ENCODE results near the gene DKK3. TPM values are rescaled to one million over a fixed set of nuclear protein-coding genes. Genes with fewer than 3 reads are reported as not detected.

DKK3 gene
- total RNA-seq, 1 donor from 2014 or later, result 204 TPM

DNA sequence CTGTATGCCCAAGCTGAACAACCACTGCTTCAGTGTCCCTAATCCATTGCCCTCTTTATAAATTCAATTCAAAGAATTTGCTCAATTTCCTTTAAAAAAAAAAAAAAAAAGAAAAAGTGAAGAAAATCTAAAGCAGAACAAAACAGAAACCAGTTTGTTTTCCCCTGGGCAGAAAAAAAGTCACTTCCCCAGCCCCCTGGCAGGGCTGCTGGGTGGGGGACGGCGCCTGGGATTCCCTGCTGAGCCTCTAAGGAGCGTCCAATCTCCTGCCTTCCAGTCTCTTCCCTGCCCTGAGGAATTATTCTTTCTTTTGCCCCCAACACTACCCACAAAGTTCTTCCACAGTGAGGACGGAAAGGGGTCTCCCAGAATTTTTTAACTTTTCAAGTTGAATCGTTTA, 23.9 kb downstream of the DKK3 start:
- DNase-seq (ENCODE audit: low read depth), result no peak
- Histone ChIP-seq H3K36me3 (ENCODE audit: control insufficient read depth, insufficient read depth, low read length) (no peaks in the 10 kb centered on the region), H3K27me3 (ENCODE audit: control insufficient read depth, insufficient read depth, low read length) (no peaks in the 10 kb centered on the region), H3K4me3 (ENCODE audit: low read depth, low read length) (no peak overlapping the region)
- TF ChIP-seq, protein P1, sequence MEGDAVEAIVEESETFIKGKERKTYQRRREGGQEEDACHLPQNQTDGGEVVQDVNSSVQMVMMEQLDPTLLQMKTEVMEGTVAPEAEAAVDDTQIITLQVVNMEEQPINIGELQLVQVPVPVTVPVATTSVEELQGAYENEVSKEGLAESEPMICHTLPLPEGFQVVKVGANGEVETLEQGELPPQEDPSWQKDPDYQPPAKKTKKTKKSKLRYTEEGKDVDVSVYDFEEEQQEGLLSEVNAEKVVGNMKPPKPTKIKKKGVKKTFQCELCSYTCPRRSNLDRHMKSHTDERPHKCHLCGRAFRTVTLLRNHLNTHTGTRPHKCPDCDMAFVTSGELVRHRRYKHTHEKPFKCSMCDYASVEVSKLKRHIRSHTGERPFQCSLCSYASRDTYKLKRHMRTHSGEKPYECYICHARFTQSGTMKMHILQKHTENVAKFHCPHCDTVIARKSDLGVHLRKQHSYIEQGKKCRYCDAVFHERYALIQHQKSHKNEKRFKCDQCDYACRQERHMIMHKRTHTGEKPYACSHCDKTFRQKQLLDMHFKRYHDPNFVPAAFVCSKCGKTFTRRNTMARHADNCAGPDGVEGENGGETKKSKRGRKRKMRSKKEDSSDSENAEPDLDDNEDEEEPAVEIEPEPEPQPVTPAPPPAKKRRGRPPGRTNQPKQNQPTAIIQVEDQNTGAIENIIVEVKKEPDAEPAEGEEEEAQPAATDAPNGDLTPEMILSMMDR (IDR thresholded peaks at IDR 0.05; ENCODE audit: insufficient read depth, low read length, poor library complexity, severe bottlenecking), result no peak

DNA sequence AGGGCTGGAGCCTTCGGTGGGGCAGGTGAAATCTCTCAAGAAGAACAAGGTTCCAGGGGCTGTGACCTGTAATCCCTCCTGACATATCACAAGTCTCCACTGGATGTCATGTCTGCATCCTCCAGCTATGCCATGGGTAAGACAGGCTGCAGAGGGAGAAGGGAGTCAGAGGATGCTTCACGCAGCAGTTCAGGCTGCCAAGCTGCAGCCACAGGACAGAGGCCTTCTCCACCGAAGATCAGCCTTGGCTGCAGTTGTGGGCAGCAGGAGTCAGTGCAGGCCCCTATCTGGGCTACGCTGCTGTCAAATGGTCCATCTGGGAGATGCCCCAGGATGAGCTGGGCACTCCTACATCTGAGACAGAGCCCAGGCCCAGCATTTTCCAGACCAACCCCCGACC, 25.0 kb downstream of the DKK3 start:
- DNase-seq (ENCODE audit: low read depth), result no peak
- Histone ChIP-seq H3K36me3 (ENCODE audit: control insufficient read depth, insufficient read depth, low read length) (no peaks in the 10 kb centered on the region), H3K4me3 (ENCODE audit: low read depth, low read length) (no peak overlapping the region), H3K27me3 (ENCODE audit: control insufficient read depth, insufficient read depth, low read length) (no peaks in the 10 kb centered on the region)
- TF ChIP-seq, protein P1 (IDR thresholded peaks at IDR 0.05; ENCODE audit: insufficient read depth, low read length, poor library complexity, severe bottlenecking), result no peak

DNA sequence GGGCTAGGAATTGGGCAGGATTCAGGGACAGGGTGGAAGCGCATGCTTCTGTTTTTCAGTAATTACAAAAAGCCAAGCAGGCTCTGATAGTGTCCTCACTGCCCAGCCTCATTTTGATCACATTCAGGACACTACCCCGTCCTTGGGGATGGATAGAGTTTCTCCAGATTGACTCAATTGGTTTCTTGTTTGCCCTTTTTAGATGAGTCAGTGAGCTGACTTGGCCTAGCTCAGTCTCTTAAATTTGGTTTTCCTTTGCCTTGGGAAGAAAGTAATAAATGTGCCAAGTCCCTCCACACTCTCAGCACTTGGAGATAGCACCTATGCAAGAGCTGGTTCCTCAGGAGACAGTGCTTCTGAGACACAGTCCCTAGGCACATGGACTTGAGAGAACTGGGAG, 25.5 kb downstream of the DKK3 start:
- DNase-seq (ENCODE audit: low read depth), result no peak
- H3K4me3 ChIP-seq (ENCODE audit: low read depth, low read length), result no peak overlapping the region
- no peaks in the 10 kb centered on the region for H3K27me3 ChIP-seq (ENCODE audit: control insufficient read depth, insufficient read depth, low read length)
- TF ChIP-seq, protein P1 (IDR thresholded peaks at IDR 0.05; ENCODE audit: insufficient read depth, low read length, poor library complexity, severe bottlenecking), result no peak
- H3K36me3 ChIP-seq (ENCODE audit: control insufficient read depth, insufficient read depth, low read length), result no peaks in the 10 kb centered on the region

DNA sequence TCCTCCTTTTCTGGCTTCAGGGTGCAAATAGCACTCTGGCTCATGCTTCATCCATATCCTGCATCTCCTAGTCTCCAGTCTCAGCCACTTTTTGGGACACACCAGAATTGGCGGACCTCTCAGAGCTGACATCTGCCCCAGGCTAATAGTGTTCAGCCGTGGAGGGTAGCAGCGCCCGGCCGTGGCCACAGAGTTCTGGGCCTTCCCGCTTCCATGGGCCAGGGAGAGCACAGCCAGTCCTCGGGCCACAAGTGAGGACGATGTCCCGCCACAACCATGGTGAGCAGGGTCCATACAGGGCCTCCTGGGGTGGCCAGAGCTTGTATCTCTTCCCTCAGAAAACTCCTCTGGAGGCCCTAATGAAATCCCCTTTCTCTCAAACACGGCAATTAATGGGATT, 26.0 kb downstream of the DKK3 start:
- H3K4me3 ChIP-seq (ENCODE audit: low read depth, low read length), result no peak overlapping the region
- TF ChIP-seq, protein P1 (IDR thresholded peaks at IDR 0.05; ENCODE audit: insufficient read depth, low read length, poor library complexity, severe bottlenecking), result no peak
- H3K36me3 ChIP-seq (ENCODE audit: control insufficient read depth, insufficient read depth, low read length), result no peaks in the 10 kb centered on the region
- no peak for DNase-seq (ENCODE audit: low read depth)
- H3K27me3 ChIP-seq (ENCODE audit: control insufficient read depth, insufficient read depth, low read length), result no peaks in the 10 kb centered on the region

DNA sequence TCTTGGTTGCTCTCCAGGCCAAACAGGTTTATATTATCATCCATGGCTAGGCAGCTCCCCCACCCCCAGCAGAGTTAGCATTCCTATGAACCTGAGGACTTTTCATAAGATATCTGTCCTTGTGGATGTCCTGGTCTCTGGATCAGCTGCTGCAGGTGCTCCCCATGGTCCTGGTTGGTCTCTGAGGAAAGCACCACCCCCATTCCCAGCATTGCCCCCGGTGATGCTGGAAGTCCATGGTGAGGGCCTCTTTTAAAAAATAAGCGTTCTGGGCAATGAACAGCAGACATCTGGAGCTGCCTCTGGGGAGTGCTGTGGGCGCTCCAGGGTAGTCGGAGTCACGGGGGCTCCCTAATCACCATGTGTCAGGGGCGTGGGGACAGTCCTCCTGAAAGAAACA, 26.6 kb downstream of the DKK3 start:
- no peaks in the 10 kb centered on the region for H3K27me3 ChIP-seq (ENCODE audit: control insufficient read depth, insufficient read depth, low read length)
- H3K36me3 ChIP-seq (ENCODE audit: control insufficient read depth, insufficient read depth, low read length), result no peaks in the 10 kb centered on the region
- TF ChIP-seq, protein P1 (IDR thresholded peaks at IDR 0.05; ENCODE audit: insufficient read depth, low read length, poor library complexity, severe bottlenecking), result no peak
- no peak for DNase-seq (ENCODE audit: low read depth)
- H3K4me3 ChIP-seq (ENCODE audit: low read depth, low read length), result no peak overlapping the region

DNA sequence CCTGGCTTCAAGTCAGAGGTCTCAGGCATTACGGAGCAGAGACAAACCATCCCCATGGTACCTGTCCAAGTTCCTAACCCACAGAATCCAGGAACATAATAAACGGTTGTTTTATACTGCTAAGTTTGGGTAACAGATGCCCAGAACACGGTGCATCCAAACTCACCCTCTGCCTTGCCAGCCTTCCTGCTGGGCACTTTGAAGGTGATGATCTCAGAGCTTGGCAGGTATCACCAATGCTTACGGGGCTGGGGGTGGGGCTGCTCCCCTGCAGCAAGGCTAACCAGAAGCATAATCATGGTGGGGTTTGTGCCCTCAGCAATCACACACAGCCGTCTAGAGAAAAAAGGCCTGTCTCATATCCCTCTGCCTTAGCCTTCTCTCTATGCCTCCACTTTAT, 27.1 kb downstream of the DKK3 start:
- DNase-seq (ENCODE audit: low read depth), result no peak
- TF ChIP-seq, protein P1 (IDR thresholded peaks at IDR 0.05; ENCODE audit: insufficient read depth, low read length, poor library complexity, severe bottlenecking), result no peak
- Histone ChIP-seq H3K36me3 (ENCODE audit: control insufficient read depth, insufficient read depth, low read length) (no peaks in the 10 kb centered on the region), H3K4me3 (ENCODE audit: low read depth, low read length) (no peak overlapping the region), H3K27me3 (ENCODE audit: control insufficient read depth, insufficient read depth, low read length) (no peaks in the 10 kb centered on the region)
